T-cell (primary cell): ENCODE results near the gene NOC2L. TPM values are rescaled to one million over a fixed set of nuclear protein-coding genes. Genes with fewer than 3 reads are reported as not detected.
A peak's percentile ranks its signal among the peaks of the same experiment; 100 is the strongest.

ENCODE experiments used
- ATAC-seq, 4 experiments: fragments of 200-7000 bp in 3 of 4; fragments of 150-1000 bp in 1 of 4; cut with Tn5 transposase; replicated peaks in 1 of 4; 1 replicate in 3 of 4; 2 replicates in 1 of 4; pipeline ENCODE4 v1.10.0; 2021; ENCODE audit warnings: moderate library complexity in 3 of 4, mild to moderate bottlenecking in 2 of 4, moderate number of reproducible peaks in 1 of 4
- CTCF ChIA-PET, 2 donors: fragments of 300-600 bp; sonication (Branson Sonifier 250); formaldehyde crosslinking; loops; one replicate each; lab custom pipeline; 2022; ENCODE audit warnings: antibody characterized with exemption in 2 of 2; lab: Charles Lee
- POLR2A ChIA-PET, 2 donors: fragments of 300-600 bp; sonication (Branson Sonifier 250); formaldehyde crosslinking; loops; one replicate each; lab custom pipeline; 2022; ENCODE audit warnings: antibody characterized with exemption in 2 of 2; lab: Charles Lee
- DNase-seq, 35 experiments: peaks; one replicate each; pipeline versions ENCODE4 v3.0.0 to v3.0.0-alpha.2; 2013 to 2023
- H3K27ac ChIP-seq: one replicate; pipeline ENCODE4 v1.5.1; 2013; ENCODE audit warnings: low read length
- H3K27me3 ChIP-seq, 2 experiments: replicated peaks in 1 of 2; 1 replicate in 1 of 2; 2 replicates in 1 of 2; pipeline versions ENCODE4 v1.6.1 to v1.7.0; 2013; ENCODE audit warnings: low read length in 1 of 2, mixed read lengths in 1 of 2; ENCODE audit not compliant: control insufficient read depth in 2 of 2, insufficient read depth in 2 of 2; ENCODE audit errors: extremely low read depth in 1 of 2
- H3K36me3 ChIP-seq, 2 donors: 1 replicate in 1 of 2; 2 replicates in 1 of 2; pipeline versions ENCODE4 v1.6.1 to v1.7.0; 2013; ENCODE audit warnings: low read length in 1 of 2; ENCODE audit not compliant: control insufficient read depth in 2 of 2, insufficient read depth in 1 of 2; ENCODE audit errors: extremely low read depth in 1 of 2
- H3K4me1 ChIP-seq, 2 experiments: 1 replicate in 1 of 2; 2 replicates in 1 of 2; pipeline versions ENCODE4 v1.6.1 to v1.7.0; 2013; ENCODE audit warnings: low read length in 2 of 2, mixed read lengths in 1 of 2; ENCODE audit not compliant: insufficient read depth in 2 of 2, control insufficient read depth in 1 of 2; ENCODE audit errors: extremely low read depth in 1 of 2
- H3K4me3 ChIP-seq, 2 donors: 1 replicate in 1 of 2; 2 replicates in 1 of 2; pipeline versions ENCODE4 v1.5.1 to v1.7.0; 2013; ENCODE audit warnings: mild to moderate bottlenecking in 2 of 2, low read length in 1 of 2, moderate library complexity in 1 of 2; ENCODE audit not compliant: control insufficient read depth in 1 of 2; ENCODE audit errors: extremely low read depth in 1 of 2
- H3K9me3 ChIP-seq: 2 replicates; pipeline ENCODE4 v1.7.0; 2013
- H3K27ac Mint-ChIP-seq, 2 donors: one replicate each; pipeline ENCODE4 v1.8.0; 2020 to 2021; ENCODE audit warnings: mild to moderate bottlenecking in 2 of 2, mixed read lengths in 2 of 2
- H3K27me3 Mint-ChIP-seq, 2 donors: one replicate each; pipeline ENCODE4 v1.8.0; 2021 to 2022; ENCODE audit warnings: mixed read lengths in 2 of 2
- H3K36me3 Mint-ChIP-seq: one replicate; pipeline ENCODE4 v1.8.0; 2021; ENCODE audit warnings: mixed read lengths
- H3K4me1 Mint-ChIP-seq, 3 donors: one replicate each; pipeline ENCODE4 v1.8.0; 2020 to 2022; ENCODE audit warnings: mixed read lengths in 3 of 3, mild to moderate bottlenecking in 1 of 3
- H3K4me3 Mint-ChIP-seq, 3 donors: one replicate each; pipeline ENCODE4 v1.8.0; 2020 to 2022; ENCODE audit warnings: mild to moderate bottlenecking in 3 of 3, mixed read lengths in 3 of 3, moderate library complexity in 3 of 3
- H3K9me3 Mint-ChIP-seq, 3 donors: one replicate each; pipeline ENCODE4 v1.8.0; 2020 to 2022; ENCODE audit warnings: mixed read lengths in 3 of 3
- WGBS: methylation state at CpG from one replicate; pipeline ENCODE4 v1.1.5; 2013; ENCODE audit warnings: missing lambda C conversion rate; ENCODE audit not compliant: insufficient coverage; 5-methylcytosine and 5-hydroxymethylcytosine counted together
- total RNA-seq, 35 experiments: library from RNA in 6 of 35; stranded (reverse) in 6 of 35; fragments of 120-200 nt in 1 of 35; gene quantifications; one replicate each; pipeline versions ENCODE4 v1.2.1 to v1.2.4 and lab custom pipeline; 2013 to 2026

Gene NOC2L
- total RNA-seq, 5 donors from 2014 or later (not counting 1 experiment from before 2014, with no cell fraction given): 58.7 to 92.2 (median 83.4) TPM

DNA sequence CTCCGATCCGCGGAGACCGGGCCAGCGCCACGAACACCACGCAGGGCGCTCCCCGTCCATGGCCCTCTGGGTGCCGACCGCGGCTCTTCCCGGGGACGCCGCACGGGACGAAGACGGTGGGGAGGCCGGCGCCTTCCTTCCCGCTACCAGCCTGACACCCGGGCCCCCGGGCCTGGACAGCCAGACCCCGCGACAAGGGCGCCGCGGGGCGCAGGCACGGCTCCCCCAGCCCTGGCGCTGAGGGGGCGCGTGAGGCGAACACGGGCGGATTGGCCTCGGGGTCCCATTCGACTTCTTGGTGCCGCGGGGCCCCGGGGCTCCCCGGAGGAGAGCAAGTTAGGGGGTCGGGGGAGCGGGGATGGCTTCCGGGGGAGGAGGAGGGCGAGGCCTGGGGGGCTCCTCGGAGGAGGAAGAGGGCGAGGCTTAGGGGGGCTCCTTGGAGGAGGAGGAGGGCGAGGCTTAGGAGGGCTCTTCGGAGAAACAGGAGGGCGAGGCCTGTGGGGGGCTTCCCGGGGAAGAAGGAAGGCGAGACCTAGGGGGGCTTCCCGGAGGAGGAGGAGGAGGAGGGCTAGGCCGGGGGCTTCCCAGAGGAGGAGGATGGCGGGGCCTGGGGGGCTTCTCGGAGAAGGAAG lies 791 bp upstream of the NOC2L start:
- Mint-ChIP-seq H3K27me3 (no peaks in the 10 kb centered on the region), H3K36me3 (peaks cover 11% of the 10 kb centered on the region), H3K27ac (no peak overlapping the region), H3K4me3 (peak overlapping the region; percentile 87 to 90 (median 87)), H3K4me1 (peaks cover 17 to 30% (median 24%) of the 10 kb centered on the region in 3 donors), H3K9me3 (no peaks in the 10 kb centered on the region)
- ChIA-PET CTCF (no interaction called here), POLR2A (interaction anchor here in 1 of 2 donors (0.6 kb wide), 1 partner anchor 182 kb away, joined by 5 read pairs; no protein-coding TSS in a partner anchor)
- H3K4me1 ChIP-seq: peaks cover 7 to 40% of the 10 kb centered on the region in 2 experiments
- H3K4me3 ChIP-seq: peak overlapping the region; percentile 57 to 65
- H3K9me3 ChIP-seq: no peaks in the 10 kb centered on the region
- WGBS: 23% methylated on average over 51 of the region's 57 CpGs
- H3K27ac ChIP-seq: no peak overlapping the region
- peak; percentile 22 to 31 (median 28) for ATAC-seq
- no peak for DNase-seq
- H3K36me3 ChIP-seq: peaks cover 0 to 25% of the 10 kb centered on the region in 2 donors
- no peaks in the 10 kb centered on the region for H3K27me3 ChIP-seq

DNA sequence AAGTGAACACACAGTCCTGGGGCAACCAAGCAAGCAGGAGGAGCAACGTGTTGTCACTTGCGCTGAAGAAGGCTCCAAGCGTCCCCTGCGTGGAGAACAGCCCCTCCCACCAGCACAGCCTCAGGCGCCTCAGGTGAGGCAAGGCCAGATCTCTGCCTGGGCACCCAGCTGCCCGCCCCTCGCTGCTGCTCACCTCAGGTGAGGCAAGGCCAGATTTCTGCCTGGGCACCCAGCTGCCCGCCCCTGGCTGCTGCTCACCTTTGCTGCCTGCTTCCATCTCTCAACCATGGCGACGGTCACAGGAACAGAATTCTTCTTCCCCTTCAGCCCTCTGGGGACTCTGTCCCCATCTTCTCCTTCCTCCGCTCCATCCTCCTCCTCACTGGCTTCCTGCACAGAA lies 2.4 kb downstream of the NOC2L start:
- CTCF ChIA-PET: no interaction called here
- no peak overlapping the region for H3K27ac ChIP-seq
- H3K27me3 Mint-ChIP-seq: no peaks in the 10 kb centered on the region
- H3K9me3 Mint-ChIP-seq: no peaks in the 10 kb centered on the region
- POLR2A ChIA-PET: no interaction called here
- peaks cover 16 to 25% (median 24%) of the 10 kb centered on the region in 3 donors for H3K4me1 Mint-ChIP-seq
- H3K27ac Mint-ChIP-seq: no peak overlapping the region
- H3K4me3 ChIP-seq: no peak overlapping the region
- ATAC-seq (no peak), DNase-seq (no peak)
- peaks cover 7 to 38% of the 10 kb centered on the region in 2 experiments for H3K4me1 ChIP-seq
- H3K4me3 Mint-ChIP-seq: no peak overlapping the region
- peaks cover 12 to 52% of the 10 kb centered on the region in 2 donors for H3K36me3 ChIP-seq
- H3K36me3 Mint-ChIP-seq: peaks cover 25% of the 10 kb centered on the region
- H3K27me3 ChIP-seq: no peaks in the 10 kb centered on the region
- 97% methylated on average over 9 of the region's 11 CpGs for WGBS
- no peaks in the 10 kb centered on the region for H3K9me3 ChIP-seq

DNA sequence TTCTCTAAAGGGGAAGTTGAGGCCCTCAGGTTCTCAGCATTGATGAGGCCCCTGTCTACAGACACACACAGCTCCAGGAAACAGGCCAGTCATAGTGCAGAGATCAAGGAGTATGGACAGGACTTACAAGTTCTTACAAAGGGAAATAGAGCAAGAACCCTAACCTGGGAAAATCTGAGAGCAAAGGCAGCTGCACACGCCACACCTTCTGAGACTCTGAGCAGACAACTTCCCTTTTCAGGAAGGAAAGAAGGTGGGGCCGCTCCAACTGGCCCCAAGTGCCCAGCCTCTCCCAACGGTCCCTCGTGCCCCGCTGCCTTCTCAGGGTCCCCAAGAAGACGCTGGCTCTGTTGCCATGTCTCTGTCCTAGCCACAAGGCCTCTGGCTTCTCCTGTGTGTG lies 3.6 kb downstream of the NOC2L start:
- H3K36me3 Mint-ChIP-seq: peaks cover 34% of the 10 kb centered on the region
- H3K4me1 Mint-ChIP-seq: peaks cover 12 to 24% (median 24%) of the 10 kb centered on the region in 3 donors
- DNase-seq: no peak
- Histone ChIP-seq H3K36me3 (peaks cover 22 to 63% of the 10 kb centered on the region in 2 donors), H3K4me1 (peaks cover 7 to 33% of the 10 kb centered on the region in 2 experiments), H3K4me3 (no peak overlapping the region), H3K9me3 (no peaks in the 10 kb centered on the region), H3K27ac (no peak overlapping the region), H3K27me3 (no peaks in the 10 kb centered on the region)
- H3K9me3 Mint-ChIP-seq: no peaks in the 10 kb centered on the region
- ChIA-PET POLR2A (no interaction called here), CTCF (no interaction called here)
- no peak overlapping the region for H3K4me3 Mint-ChIP-seq
- 78% methylated on average over 2 of the region's 6 CpGs for WGBS
- H3K27me3 Mint-ChIP-seq: no peaks in the 10 kb centered on the region
- H3K27ac Mint-ChIP-seq: no peak overlapping the region
- ATAC-seq: no peak

DNA sequence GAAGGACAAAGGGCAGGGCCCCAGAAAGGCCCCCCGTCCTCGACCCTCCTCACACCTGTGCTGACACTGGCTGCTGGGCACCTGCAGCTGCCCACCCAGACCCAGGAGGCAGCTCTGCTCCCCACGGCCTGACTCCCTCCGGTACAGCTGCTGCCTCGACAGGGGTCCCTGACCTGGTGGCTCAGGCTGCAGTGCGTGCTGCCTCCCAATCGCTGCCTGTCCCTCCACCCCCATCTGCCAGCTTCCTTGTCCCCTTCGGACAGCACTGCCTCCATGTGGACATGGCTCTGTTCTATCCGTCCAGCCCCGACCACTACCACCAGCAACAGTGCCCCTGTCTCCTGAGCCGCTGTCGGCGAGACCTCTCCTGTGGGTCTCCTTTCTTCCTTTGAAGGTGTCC lies 4.1 kb downstream of the NOC2L start:
- WGBS: 95% methylated on average over 13 of the region's 13 CpGs
- Histone ChIP-seq H3K9me3 (no peaks in the 10 kb centered on the region), H3K36me3 (peaks cover 22 to 67% of the 10 kb centered on the region in 2 donors), H3K4me1 (peaks cover 7 to 29% of the 10 kb centered on the region in 2 experiments), H3K27ac (no peak overlapping the region), H3K27me3 (no peaks in the 10 kb centered on the region), H3K4me3 (no peak overlapping the region)
- ChIA-PET CTCF (no interaction called here), POLR2A (no interaction called here)
- peaks cover 12 to 24% (median 24%) of the 10 kb centered on the region in 3 donors for H3K4me1 Mint-ChIP-seq
- ATAC-seq: no peak
- H3K27me3 Mint-ChIP-seq: no peaks in the 10 kb centered on the region
- no peak overlapping the region for H3K4me3 Mint-ChIP-seq
- H3K36me3 Mint-ChIP-seq: peaks cover 39% of the 10 kb centered on the region
- no peak overlapping the region for H3K27ac Mint-ChIP-seq
- no peaks in the 10 kb centered on the region for H3K9me3 Mint-ChIP-seq
- DNase-seq: no peak

DNA sequence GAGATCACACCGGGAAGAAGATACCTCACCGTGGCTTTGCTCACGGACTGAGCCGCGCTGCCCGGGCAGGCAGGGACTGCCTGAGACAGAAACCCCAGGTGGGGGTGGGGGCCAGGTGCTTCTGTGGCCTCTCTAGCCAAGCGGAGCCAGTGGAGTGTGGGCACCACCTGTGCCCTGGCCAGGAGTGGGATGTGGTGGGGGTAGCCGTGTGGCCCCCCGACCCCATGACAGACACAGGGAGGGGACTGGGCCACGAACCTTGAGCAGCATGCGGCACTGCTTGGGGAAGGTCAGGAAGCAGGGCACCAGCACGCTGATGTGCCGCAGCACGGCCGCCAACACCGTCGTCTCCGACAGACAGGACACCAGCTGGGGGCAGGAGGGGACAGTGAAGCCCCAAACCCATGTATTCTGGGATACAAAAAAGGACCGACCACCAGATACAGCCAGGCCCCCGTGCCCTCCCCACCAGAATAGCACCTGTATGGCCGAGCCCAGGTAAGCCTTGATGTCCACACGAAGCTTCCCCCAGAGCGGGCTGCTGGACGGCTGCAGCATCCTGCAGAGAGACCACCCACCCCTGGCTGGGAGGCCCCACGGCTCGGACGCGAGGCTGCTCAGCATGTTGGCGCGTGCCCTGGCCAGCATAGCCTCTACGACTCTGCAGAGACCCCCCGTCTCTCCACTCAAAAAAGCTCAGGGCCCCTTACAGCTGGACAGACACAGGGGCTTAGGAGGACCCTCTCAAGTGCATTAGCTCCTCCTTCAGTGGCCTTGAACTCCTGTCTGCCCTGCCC lies 5.3 kb downstream of the NOC2L start:
- no peak overlapping the region for H3K4me3 Mint-ChIP-seq
- ChIA-PET POLR2A (no interaction called here), CTCF (interaction anchor here in 1 of 2 donors (0.5 kb wide), 1 partner anchor 39 kb away, joined by 3 read pairs; no protein-coding TSS in a partner anchor)
- no peak for ATAC-seq
- peaks cover 48% of the 10 kb centered on the region for H3K36me3 Mint-ChIP-seq
- DNase-seq: no peak
- H3K9me3 Mint-ChIP-seq: no peaks in the 10 kb centered on the region
- no peaks in the 10 kb centered on the region for H3K9me3 ChIP-seq
- no peak overlapping the region for H3K4me3 ChIP-seq
- peaks cover 7 to 20% of the 10 kb centered on the region in 2 experiments for H3K4me1 ChIP-seq
- H3K36me3 ChIP-seq: peaks cover 22 to 79% of the 10 kb centered on the region in 2 donors
- H3K4me1 Mint-ChIP-seq: peaks cover 12 to 23% (median 22%) of the 10 kb centered on the region in 3 donors
- no peak overlapping the region for H3K27ac Mint-ChIP-seq
- no peaks in the 10 kb centered on the region for H3K27me3 ChIP-seq
- WGBS: 90% methylated on average over 23 of the region's 32 CpGs
- no peaks in the 10 kb centered on the region for H3K27me3 Mint-ChIP-seq
- no peak overlapping the region for H3K27ac ChIP-seq

DNA sequence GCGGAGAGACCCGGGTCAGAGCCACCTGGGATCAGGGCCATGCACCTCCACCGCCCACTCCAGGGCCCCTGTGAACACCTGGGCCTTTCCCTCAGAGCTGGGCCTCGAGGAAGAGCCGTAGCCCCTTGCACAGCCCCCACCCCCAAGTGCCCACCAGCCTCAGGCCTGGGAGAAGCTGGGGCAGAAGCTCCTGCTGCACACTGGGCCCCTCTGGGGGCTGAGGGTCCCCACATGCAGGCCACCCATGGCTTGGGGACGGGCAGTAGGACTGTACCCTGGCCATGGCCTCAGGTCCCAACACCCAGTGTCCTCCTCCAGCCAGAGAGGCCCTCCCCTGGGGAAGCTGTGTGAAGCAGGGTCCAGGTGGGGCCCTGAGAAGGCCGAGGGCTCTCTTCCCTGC lies 6.5 kb downstream of the NOC2L start:
- Mint-ChIP-seq H3K4me3 (no peak overlapping the region), H3K9me3 (no peaks in the 10 kb centered on the region), H3K36me3 (peaks cover 47% of the 10 kb centered on the region), H3K4me1 (peaks cover 7 to 12% (median 12%) of the 10 kb centered on the region in 3 donors), H3K27me3 (no peaks in the 10 kb centered on the region), H3K27ac (no peak overlapping the region)
- peaks cover under 1 to 9% of the 10 kb centered on the region in 2 experiments for H3K4me1 ChIP-seq
- no peak overlapping the region for H3K4me3 ChIP-seq
- H3K9me3 ChIP-seq: no peaks in the 10 kb centered on the region
- ChIA-PET CTCF (no interaction called here), POLR2A (no interaction called here)
- H3K27me3 ChIP-seq: no peaks in the 10 kb centered on the region
- WGBS: 97% methylated on average over 5 of the region's 7 CpGs
- peaks cover 27 to 90% of the 10 kb centered on the region in 2 donors for H3K36me3 ChIP-seq
- H3K27ac ChIP-seq: no peak overlapping the region
- no peak for DNase-seq
- no peak for ATAC-seq
